Muscle of leg (tissue), 11 donors: ENCODE results near the gene CCDC102B. TPM values are rescaled to one million over a fixed set of nuclear protein-coding genes. Genes with fewer than 3 reads are reported as not detected.

Experiments
- DNase-seq: peaks from one replicate; pipeline ENCODE4 v3.0.0; 2013
- H3K27ac ChIP-seq: one replicate; pipeline ENCODE4 v1.5.1; 2013; ENCODE audit warnings: mild to moderate bottlenecking, low read length, control low read depth
- H3K27me3 ChIP-seq: one replicate; pipeline ENCODE4 v1.6.1; 2013; ENCODE audit warnings: low read length; ENCODE audit not compliant: control insufficient read depth, insufficient read depth
- H3K36me3 ChIP-seq: one replicate; pipeline ENCODE4 v1.6.1; 2013; ENCODE audit warnings: low read length; ENCODE audit not compliant: control insufficient read depth, insufficient read depth
- H3K4me1 ChIP-seq: one replicate; pipeline ENCODE4 v1.6.1; 2013; ENCODE audit warnings: low read length; ENCODE audit not compliant: control insufficient read depth, insufficient read depth
- H3K4me3 ChIP-seq: one replicate; pipeline ENCODE4 v1.5.1; 2013; ENCODE audit warnings: low read length, control low read depth
- H3K9me3 ChIP-seq: replicated peaks from 2 replicates; pipeline ENCODE4 v1.6.1; 2013; ENCODE audit warnings: low read depth, low read length; ENCODE audit not compliant: control insufficient read depth
- WGBS: methylation state at CpG from one replicate; pipeline ENCODE4 v1.1.5; 2013; ENCODE audit warnings: missing lambda C conversion rate; ENCODE audit not compliant: insufficient coverage; 5-methylcytosine and 5-hydroxymethylcytosine counted together
- polyA plus RNA-seq, 8 donors: library from polyadenylated mRNA; unstranded; fragments of 120-200 nt; gene quantifications; one replicate each; pipeline versions ENCODE4 v1.2.1 to v1.2.3, GENCODE V29; 2013; ENCODE audit warnings: inconsistent platforms in 1 of 8, low replicate concordance in 1 of 8; ENCODE audit not compliant: insufficient read length in 8 of 8, insufficient read depth in 1 of 8
- total RNA-seq: library from RNA; stranded (reverse); fragments of 120-200 nt; gene quantifications from one replicate; pipeline ENCODE4 v1.2.4, GENCODE V29; 2013

Gene CCDC102B
- total and polyA plus RNA-seq, 9 donors: 8.2 to 30.9 (median 12.1) TPM

DNA sequence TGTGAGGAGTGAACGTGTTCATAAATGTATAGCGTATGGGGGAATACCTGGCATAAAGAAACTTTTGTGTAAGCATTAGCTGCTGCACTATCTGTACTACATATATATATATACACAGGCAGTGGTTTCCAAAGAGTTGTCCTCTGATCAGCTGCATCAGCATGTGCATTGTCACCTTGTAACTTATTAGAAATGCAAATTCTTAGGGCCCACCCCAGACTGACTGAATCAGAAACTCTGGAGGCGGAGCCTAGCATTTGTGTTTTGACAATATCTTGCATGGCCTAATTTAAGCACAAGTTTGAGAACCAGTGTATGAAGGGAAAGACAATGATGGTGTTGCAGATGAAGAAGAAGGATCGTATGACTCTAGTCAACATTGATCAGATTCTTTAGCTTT, 299.5 kb downstream of the CCDC102B start:
- Histone ChIP-seq H3K27ac (no peak overlapping the region), H3K4me3 (no peak overlapping the region), H3K27me3 (no peaks in the 10 kb centered on the region), H3K36me3 (no peaks in the 10 kb centered on the region), H3K4me1 (no peaks in the 10 kb centered on the region), H3K9me3 (no peaks in the 10 kb centered on the region)
- no peak for DNase-seq
- 90% methylated on average over 2 of the region's 4 CpGs for WGBS

DNA sequence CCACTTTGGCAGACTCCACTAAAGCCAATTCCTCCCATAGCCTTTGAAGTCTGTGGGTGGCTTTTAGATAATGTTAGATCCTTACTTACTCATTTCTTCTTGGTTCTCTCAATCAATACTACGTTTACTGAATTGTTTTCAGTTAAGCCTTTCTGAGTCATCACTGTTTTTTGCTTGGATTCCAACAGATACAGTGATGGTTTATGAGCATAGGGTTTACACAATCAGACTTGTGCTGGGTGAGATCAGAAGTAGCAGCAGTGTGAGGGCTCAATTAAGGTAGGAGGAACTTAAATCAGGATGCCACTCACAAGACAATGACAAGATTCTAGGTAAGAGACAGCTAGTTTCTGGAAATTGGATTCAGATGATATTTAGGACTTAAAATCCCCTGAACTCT, 305.1 kb downstream of the CCDC102B start:
- no peaks in the 10 kb centered on the region for H3K36me3 ChIP-seq
- H3K27me3 ChIP-seq: no peaks in the 10 kb centered on the region
- no CpG with 5 or more reads among the region's 1 CpG for WGBS

More for the DNA sequence above, 305.1 kb downstream of the CCDC102B start:
- H3K4me3 ChIP-seq: no peak overlapping the region
- H3K27ac ChIP-seq: no peak overlapping the region
- H3K9me3 ChIP-seq: no peaks in the 10 kb centered on the region
- no peak for DNase-seq
- no peaks in the 10 kb centered on the region for H3K4me1 ChIP-seq

Other genes starting within 250 kb of the CCDC102B start
- 40.0 TPM for gene TMX3, start 83.0 kb upstream of the CCDC102B start, total RNA-seq
- gene TMX3, start 83.0 kb upstream of the CCDC102B start, polyA plus RNA-seq: 10 to 100 TPM; 31.6 to 57.2 (median 43.7) TPM